ENCODE measurements around the gene BORCS8.
"Not testable (repeated sequence)": the region's sequence is repeated elsewhere in the genome, so short reads cannot be mapped to it uniquely, and the experiment has no call there.

BORCS8 gene

DNA sequence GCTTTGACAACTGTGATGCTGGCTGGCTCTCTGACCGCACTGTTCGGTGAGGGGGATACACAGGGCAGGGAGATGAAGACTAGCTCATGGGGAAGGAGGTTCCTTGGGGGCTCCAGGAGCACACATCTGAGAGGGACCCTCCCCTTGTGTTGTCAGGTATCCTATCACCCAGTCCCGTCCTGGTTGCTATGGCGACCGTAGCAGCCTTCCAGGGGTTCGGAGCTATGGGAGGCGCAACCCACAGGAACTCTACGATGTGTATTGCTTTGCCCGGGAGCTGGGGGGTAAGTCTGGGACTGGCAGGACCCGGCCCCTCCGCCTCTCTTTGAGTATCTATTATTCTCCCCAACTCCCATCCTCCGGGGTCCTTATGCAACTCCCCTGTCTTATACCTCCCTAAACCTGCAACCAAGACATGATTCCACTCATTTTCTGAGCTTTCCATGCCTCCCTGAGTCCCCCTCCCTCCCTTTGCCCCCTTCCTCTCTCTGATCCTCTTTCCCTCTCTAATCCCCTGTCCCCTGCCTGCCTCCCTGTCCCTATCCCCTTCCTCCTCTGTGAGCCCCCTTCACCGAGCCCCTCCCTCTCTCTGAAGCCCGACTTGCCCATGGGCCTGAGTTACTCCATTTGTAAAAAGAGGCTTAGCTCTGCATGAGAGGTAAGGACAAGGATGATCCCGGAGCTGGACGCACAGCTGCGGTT, 32.3 kb upstream of the BORCS8 start:
- TF ChIP-seq, protein P1, sequence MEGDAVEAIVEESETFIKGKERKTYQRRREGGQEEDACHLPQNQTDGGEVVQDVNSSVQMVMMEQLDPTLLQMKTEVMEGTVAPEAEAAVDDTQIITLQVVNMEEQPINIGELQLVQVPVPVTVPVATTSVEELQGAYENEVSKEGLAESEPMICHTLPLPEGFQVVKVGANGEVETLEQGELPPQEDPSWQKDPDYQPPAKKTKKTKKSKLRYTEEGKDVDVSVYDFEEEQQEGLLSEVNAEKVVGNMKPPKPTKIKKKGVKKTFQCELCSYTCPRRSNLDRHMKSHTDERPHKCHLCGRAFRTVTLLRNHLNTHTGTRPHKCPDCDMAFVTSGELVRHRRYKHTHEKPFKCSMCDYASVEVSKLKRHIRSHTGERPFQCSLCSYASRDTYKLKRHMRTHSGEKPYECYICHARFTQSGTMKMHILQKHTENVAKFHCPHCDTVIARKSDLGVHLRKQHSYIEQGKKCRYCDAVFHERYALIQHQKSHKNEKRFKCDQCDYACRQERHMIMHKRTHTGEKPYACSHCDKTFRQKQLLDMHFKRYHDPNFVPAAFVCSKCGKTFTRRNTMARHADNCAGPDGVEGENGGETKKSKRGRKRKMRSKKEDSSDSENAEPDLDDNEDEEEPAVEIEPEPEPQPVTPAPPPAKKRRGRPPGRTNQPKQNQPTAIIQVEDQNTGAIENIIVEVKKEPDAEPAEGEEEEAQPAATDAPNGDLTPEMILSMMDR (conservative IDR thresholded peaks at IDR 0.05; ENCODE audit: low read depth, low read length): no peak
- DNase-seq (ENCODE audit: low read depth): no peak
- H3K4me3 ChIP-seq (ENCODE audit: low read depth, low read length): no peak overlapping the region

DNA sequence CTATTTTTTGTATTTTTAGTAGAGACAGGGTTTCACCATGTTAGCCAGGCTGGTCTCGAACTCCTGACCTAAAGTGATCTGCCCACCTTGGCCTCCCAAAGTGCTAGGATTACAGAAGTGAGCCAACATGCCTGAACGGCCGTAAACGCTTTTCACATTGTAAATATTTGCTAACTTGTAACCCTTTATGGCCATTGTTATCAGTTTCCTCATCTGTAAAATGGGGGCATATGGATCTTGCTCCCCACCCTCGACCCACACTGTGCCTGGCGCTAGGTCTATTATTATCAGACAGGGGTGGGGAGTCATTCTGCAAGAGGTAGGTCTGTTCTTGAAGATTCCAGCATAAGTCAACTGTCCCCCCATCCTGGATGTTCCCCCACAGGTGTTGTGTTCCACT, 31.7 kb upstream of the BORCS8 start:
- no peak for DNase-seq (ENCODE audit: low read depth)
- no peak overlapping the region for H3K4me3 ChIP-seq (ENCODE audit: low read depth, low read length)
- TF ChIP-seq, protein P1 (conservative IDR thresholded peaks at IDR 0.05; ENCODE audit: low read depth, low read length): no peak

DNA sequence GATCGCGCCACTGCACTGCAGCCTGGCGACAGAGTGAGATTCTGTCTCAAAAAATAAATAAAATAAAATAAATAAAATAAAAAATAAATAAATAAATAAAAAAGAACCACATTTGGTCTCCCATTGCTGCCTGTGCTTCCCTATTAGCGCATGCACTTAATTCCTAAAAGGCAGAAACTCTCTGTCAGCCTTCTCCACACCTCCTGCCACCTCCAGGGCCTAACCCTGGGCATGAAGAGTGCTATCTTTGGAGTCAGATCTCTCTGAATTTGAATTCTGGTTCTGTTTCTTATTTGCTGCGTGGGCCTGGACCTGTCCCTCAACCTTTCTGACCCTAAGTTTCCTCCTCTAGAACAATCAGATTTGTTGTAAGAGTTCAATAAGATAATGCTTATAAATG, 31.1 kb upstream of the BORCS8 start:
- no peak for DNase-seq (ENCODE audit: low read depth)
- H3K4me3 ChIP-seq (ENCODE audit: low read depth, low read length): no peak overlapping the region
- TF ChIP-seq, protein P1 (conservative IDR thresholded peaks at IDR 0.05; ENCODE audit: low read depth, low read length): no peak

GRCh38 chr19:19221000-19221399, 29.0 kb upstream of the BORCS8 start:
- H3K4me3 ChIP-seq (ENCODE audit: low read depth, low read length); DNase-seq (ENCODE audit: low read depth): not testable (repeated sequence)

DNA sequence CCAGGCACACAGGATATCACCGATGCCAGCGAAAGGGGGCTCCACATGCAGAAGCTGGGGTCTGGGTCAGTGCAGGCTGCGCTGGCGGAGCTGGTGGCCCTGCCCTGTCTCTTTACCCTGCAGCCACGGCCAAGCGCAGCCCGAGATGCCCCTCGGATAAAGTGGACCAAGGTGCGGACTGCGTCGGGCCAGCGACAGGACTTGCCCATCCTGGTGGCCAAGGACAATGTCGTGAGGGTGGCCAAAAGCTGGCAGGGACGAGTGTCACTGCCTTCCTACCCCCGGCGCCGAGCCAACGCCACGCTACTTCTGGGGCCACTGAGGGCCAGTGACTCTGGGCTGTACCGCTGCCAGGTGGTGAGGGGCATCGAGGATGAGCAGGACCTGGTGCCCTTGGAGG, 27.0 kb upstream of the BORCS8 start:
- no peak for DNase-seq (ENCODE audit: low read depth)
- TF ChIP-seq, protein P1 (conservative IDR thresholded peaks at IDR 0.05; ENCODE audit: low read depth, low read length): no peak

GRCh38 chr19:19217099-19217498, 25.1 kb upstream of the BORCS8 start:
- no peak overlapping the region for H3K4me3 ChIP-seq (ENCODE audit: low read depth, low read length)
- TF ChIP-seq, protein P1 (conservative IDR thresholded peaks at IDR 0.05; ENCODE audit: low read depth, low read length): peak; percentile 47
- DNase-seq (ENCODE audit: low read depth): peak; percentile 57

More for the DNA sequence above, 27.0 kb upstream of the BORCS8 start:
- no peak overlapping the region for H3K4me3 ChIP-seq (ENCODE audit: low read depth, low read length)

- DNase-seq (ENCODE audit: low read depth): no peak
- H3K4me3 ChIP-seq (ENCODE audit: low read depth, low read length): no peak overlapping the region
- TF ChIP-seq, protein P1 (conservative IDR thresholded peaks at IDR 0.05; ENCODE audit: low read depth, low read length): no peak
These were observed 23.8 kb upstream of the BORCS8 start for GRCh38 chr19:19215792-19216191.

All from choroid plexus epithelial cell (primary cell).